Transverse colon (tissue), 4 donors: ENCODE results near the gene IL4I1.
"Not testable (repeated sequence)": the region's sequence is repeated elsewhere in the genome, so short reads cannot be mapped to it uniquely, and the experiment has no call there.

Experiments
- EP300 ChIP-seq: sonication (generic); formaldehyde crosslinking; IDR thresholded peaks from one replicate; pipeline ENCODE4 v1.6.1; 2017; ENCODE audit warnings: antibody characterized with exemption, low read depth
- POLR2A ChIP-seq: fragments of 450-650 bp; IDR thresholded peaks from one replicate; pipeline ENCODE4 v1.6.1; 2016; ENCODE audit warnings: antibody characterized with exemption, mild to moderate bottlenecking, moderate library complexity
- POLR2AphosphoS5 ChIP-seq, 3 donors: sonication (generic); formaldehyde crosslinking; IDR thresholded peaks; one replicate each; pipeline ENCODE4 v1.6.1; 2016; ENCODE audit warnings: antibody characterized with exemption in 3 of 3
- TF ChIP-seq, protein P1 (sequence below), 5 experiments: fragments of 200-600 bp in 3 of 5; fragments of 450-650 bp in 2 of 5; sonication (generic) in 3 of 5; IDR thresholded peaks; 1 replicate in 2 of 5; 2 replicates in 3 of 5; pipeline ENCODE4 v1.5.1; 2016 to 2017; ENCODE audit warnings: antibody characterized with exemption in 5 of 5, inconsistent platforms in 3 of 5, mild to moderate bottlenecking in 2 of 5, moderate library complexity in 1 of 5

DNA sequence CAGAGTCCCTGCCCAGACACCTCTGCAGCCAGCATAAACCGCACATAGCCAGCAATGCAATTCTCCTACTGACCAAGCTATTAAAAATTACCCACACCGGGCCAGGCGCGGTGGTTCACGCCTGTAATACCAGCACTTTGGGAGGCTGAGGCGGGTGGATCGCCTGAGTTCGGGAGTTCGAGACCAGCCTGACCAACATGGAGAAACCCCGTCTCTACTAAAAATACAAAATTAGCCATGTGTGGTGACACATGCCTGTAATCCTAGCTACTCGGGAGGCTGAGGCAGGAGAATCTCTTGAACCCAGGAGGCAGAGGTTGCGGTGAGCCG lies 28.2 kb upstream of the IL4I1 start:
- not testable (repeated sequence) for TF ChIP-seq POLR2A; POLR2AphosphoS5 (IDR thresholded peaks at IDR 0.05); EP300
- TF ChIP-seq, protein P1, sequence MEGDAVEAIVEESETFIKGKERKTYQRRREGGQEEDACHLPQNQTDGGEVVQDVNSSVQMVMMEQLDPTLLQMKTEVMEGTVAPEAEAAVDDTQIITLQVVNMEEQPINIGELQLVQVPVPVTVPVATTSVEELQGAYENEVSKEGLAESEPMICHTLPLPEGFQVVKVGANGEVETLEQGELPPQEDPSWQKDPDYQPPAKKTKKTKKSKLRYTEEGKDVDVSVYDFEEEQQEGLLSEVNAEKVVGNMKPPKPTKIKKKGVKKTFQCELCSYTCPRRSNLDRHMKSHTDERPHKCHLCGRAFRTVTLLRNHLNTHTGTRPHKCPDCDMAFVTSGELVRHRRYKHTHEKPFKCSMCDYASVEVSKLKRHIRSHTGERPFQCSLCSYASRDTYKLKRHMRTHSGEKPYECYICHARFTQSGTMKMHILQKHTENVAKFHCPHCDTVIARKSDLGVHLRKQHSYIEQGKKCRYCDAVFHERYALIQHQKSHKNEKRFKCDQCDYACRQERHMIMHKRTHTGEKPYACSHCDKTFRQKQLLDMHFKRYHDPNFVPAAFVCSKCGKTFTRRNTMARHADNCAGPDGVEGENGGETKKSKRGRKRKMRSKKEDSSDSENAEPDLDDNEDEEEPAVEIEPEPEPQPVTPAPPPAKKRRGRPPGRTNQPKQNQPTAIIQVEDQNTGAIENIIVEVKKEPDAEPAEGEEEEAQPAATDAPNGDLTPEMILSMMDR (IDR thresholded peaks at IDR 0.05): not testable (repeated sequence)
